Stimulated activated CD4-positive, alpha-beta T cell treated with anti-CD3 and anti-CD28 coated beads, Interleukin-4, amount 100 ng/mL, for 24 hours (primary cell): ENCODE measurements around the gene MKNK1.

Experiments used
- DNase-seq: peaks from one replicate; pipeline ENCODE4 v3.0.0-alpha.2; 2020

MKNK1 gene

GRCh38 chr1:46557403-46557802, 46.7 kb downstream of the MKNK1 start:
- DNase-seq: no peak

- no peak for DNase-seq
Measured at GRCh38 chr1:46556822-46557221, 47.2 kb downstream of the MKNK1 start.

DNA sequence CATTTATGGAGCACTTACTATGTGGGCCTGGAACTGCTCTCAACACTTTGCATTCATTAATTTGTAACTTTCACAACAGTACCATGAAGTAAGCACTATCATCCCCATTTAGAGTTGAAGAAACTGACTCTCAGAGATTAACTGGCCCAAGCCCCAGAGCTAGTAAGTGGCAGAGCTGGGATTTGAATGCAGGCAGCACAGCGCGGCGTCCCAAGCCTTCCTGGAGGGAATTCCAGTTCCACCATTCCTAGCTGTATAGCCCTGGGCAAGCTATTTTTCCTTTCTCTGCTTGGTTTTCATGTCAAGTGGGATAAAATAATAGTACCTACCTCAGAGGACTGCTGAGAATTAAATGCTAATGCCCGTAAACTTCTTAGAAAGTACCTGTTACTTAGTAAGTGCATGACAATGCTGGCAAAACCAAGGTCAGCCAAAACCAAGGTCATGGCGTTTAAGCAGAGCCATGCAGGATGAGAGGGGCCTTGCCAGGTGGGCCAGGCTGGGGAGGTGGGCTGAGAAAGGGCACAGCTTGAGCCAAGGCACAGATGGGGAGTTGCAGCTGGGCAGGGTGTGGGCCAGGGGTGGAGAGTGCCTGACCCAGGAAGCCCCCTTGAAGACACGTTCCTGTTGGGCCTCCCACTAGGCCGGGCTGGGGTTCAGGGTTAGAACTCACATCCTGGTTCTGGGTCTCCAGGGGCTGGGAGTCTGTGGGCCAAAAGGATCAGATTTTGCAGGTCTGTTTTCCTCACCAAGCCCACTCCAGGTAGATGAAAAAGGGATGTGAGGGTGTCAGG, 48.0 kb downstream of the MKNK1 start:
- no peak for DNase-seq

DNA sequence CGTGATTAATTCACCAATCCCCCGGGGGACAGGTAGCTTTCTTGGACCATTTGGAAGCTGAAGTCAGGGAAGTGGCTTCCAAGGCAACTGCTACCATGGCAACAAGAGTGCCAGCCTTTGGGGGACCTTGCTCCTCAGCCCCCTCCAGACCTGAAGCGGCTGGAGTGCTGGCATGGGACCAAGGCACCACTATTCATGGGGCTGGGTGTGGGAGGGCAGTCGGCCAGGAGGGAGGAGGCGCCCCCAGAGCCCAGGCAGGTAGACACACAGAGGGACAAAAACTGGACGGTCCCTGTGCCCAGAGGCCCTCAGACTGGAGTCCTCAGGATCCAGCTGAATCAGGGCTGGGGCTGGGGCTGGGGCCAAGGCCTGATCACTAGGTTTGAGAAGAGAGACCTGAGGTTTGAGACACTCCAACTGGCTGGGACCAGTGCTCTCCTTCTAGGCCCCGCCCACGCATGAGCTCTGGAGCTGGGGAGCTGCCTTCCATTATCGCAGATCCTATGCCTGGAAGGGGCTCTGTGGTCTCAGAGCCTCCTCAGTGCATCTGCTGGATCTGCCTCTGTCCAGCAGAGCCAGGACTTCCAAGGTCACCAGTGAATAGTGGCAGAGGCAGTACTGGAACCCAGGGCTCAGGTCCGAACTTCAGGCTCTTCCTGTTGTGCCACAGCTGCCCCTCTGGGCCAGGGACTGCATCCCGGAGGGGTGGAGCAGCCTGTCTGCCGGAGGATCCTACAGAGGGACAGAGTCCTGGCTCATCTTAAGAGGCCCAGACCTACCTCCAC, 49.3 kb downstream of the MKNK1 start:
- no peak for DNase-seq

GRCh38 chr1:46554236-46554596, 49.9 kb downstream of the MKNK1 start:
- DNase-seq: no peak

DNA sequence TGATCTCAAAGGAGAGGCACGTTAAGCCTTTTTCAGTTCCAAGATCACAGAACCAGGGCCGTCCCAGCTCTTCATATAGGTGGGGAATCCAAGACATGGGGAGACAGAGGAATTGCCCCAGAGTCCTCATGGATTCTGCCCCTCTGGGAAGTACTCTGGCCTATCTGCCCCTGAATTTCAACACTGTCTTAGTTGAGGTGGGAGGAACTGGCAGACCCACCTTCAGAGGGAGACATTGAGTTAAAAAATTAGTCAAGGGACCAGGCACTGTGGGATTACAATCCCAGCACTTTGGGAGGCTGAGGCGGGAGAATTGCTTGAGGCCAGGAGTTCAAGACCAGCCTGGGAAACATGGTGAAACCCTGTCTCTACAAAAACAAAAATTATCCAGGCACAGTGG, 50.6 kb downstream of the MKNK1 start:
- no peak for DNase-seq

GRCh38 chr1:46552357-46553237, 51.5 kb downstream of the MKNK1 start:
- DNase-seq: no peak

- no peak for DNase-seq
Measured at GRCh38 chr1:46551597-46552095, 52.4 kb downstream of the MKNK1 start, which contains the start of gene KNCN. KNCN (minus strand) TSS chr1:46551647; CDS start chr1:46551215, 432 bp downstream.

- DNase-seq: no peak
Measured at GRCh38 chr1:46550751-46551231, 53.3 kb downstream of the MKNK1 start.

DNA sequence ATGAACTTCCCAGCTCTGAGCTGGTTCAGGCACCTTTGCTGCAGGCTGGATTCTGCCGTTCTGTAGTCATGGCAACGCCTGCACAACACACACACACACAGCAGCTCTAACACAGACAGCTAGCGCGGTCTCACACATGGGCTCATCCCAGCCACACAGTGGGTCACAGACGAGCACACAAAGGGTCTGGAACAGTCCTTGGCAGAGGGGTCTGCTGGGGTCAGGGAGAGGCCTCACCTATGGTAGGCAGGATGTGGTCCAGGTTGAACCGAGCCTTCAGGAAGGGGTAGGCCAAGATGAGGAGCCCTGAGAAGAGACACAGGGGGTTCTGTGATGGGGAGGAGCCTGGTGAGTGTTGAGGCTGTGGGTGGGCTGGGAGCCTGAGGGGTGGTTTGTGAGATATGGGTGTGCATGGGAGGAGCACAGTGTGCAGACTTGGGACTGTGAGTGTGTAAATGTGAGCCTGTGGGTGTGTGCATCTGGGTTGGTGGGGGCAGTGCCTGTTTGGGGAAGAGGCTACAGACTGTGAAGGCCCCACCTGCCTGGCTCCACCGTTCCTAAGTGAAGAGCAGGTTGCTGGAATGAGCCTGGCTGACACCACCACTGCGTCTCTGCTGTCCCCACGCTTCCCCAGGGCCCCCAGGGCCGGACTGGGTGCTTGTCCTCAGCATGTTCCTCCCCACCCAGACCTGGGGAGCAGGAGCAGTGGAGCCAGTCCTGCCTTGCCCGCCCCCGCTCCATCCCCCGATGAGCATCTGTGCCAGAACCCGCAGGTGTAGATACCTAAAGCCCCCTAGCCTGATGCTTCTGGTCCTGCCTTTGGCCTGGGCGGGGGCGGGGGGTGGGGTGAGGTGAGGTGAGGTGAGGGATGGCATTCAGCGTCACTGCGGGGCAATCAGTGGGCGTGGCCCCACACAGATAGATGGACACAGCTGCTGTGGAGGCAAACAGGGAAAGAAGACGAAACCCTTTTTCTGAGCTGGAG, 54.1 kb downstream of the MKNK1 start:
- DNase-seq: no peak

GRCh38 chr1:46547481-46548383, 56.3 kb downstream of the MKNK1 start:
- DNase-seq: no peak

- no peak for DNase-seq
Measured at GRCh38 chr1:46546210-46546609, 57.9 kb downstream of the MKNK1 start.

GRCh38 chr1:46545784-46546183, 58.3 kb downstream of the MKNK1 start:
- DNase-seq: no peak

DNA sequence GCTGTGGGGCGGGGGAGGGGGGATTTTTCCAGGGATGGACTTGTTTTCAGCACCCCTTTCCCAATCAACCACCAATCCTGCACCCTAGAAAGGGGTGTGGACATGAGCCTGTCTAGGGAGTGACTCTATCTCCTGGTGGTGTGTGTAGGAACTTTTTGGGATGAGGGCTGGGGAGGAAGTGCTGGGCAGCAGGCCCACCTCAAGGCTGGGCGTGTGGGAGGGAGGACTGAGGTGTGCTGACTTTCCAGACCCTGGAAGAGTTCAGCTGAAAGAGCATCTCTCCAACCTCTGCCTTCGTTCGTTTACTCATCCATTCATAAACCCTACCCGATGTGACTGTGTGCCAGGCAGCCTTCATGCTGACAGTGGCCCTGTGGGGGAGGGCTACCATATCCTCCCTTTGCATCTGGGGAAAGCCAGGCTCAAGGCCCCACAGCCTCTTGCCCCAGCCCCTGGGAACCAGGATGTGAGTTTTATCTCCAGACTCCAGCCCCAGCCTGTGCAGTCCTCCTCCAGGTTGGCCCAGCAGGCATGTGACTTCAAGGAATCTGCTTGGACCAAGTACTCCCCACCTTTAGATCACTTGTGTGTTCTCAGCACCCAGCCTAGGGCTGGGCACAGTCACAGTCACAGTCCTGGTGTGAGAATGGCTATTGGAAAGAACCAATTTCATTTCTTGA, 59.4 kb downstream of the MKNK1 start:
- no peak for DNase-seq

DNA sequence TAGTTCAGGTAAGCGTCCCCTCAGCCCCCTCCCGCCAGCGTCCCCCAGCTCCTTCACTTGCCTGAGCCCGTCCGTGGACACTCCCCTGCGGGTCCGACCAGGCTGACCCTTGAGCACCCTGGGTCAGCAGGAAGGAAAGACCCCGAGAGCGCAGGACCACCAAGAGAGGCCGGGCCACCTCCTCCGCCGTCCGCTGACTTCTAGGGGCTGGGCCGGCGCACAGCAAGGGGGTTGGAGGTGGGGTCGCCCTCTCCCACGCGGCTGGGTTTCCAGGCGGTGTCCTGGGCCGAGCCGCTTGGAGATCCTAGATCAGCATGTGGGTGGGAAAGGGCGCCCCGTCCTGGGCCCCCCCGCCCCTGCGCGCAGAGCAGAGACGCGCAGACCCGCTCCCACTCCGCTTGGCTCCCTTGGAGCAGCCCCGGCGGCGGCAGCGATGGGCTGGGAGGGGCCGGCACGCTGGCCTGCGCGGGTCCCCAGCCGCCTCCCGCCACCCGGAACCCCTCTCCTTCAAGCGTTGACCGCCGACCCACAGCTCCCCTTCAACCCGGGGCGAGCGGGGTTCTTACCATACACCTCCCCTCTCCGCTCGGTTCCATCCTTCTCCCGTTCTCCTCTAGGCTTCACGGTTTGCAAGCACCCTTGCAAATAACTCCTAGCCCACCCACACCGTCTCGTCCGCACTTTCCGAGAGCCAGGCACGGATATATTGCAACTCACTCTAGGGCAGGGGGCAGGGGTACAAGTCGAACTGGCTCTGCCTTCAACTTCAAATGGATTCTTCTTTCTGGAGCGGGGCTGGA, 60.1 kb downstream of the MKNK1 start:
- no peak for DNase-seq

DNA sequence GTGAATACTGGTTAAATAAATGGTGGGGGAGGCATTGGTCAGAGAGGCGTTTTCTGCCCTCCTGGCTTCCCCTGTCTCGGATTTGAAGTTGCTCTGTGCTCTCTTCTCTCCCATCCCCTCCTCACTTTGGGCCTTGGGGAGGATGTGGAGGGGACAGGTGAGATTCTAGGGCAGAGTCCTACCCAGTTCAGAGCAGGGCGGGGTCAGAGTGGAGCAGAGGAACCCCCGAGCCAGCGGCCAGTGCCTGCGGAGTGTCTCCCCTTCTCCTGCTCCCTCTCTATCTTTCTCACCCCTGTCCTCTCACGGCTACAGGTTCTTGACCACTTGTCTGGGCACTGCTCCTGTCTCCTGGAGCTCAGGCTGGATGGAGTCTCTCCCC, 60.7 kb downstream of the MKNK1 start:
- no peak for DNase-seq

- DNase-seq: no peak
Measured at GRCh38 chr1:46539972-46540371, 64.1 kb downstream of the MKNK1 start.

DNA sequence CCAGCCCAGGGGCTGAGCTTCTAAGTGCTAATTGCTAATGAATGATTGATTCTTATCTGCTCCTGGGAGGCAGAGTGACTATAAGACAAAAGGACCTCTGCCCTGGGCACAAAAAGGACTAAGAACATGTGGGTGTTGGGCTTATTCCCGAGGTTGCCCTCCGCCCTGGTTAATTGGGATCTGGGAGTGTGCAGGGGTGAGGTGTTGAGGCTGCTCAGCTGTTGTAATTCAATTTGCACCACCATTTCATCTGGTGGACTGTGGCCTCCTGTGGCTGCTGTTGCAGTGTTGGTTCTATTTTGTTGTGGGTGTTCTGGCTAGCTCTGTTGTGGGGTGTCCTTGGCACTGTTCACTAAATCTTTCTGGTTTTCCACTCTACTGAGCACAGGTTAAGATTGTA, 65.9 kb downstream of the MKNK1 start:
- no peak for DNase-seq

DNA sequence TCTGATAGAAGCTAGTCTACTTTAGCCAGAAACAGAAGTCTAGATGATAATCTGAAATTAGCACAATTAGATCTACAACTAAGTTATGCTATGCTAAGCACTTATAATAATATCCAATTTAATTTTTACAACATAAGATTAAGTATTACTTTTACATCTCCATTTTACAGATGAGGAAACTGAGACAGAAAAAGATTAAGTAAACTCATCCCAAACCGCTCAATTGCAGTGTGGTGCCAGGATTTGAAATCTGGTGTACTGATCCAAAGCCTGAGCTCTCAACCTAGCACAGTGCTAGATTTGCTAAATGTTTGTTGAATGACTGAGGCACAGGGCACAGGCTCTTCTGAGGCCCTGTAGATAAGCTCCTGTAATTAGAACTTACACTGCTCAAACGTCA, 66.4 kb downstream of the MKNK1 start:
- DNase-seq: no peak
